ENCODE measurements around the gene RUFY4. TPM values are rescaled to one million over a fixed set of nuclear protein-coding genes. Genes with fewer than 3 reads are reported as not detected.
"Not testable (repeated sequence)": the region's sequence is repeated elsewhere in the genome, so short reads cannot be mapped to it uniquely, and the experiment has no call there.

Gene RUFY4
- total RNA-seq, 1 experiment from 2014 or later: 0.21 TPM

GRCh38 chr2:218097975-218098374, 28.9 kb downstream of the RUFY4 start:
- CTCF ChIA-PET: no interaction called here

GRCh38 chr2:218108834-218109233, 39.8 kb downstream of the RUFY4 start:
- BruUV-seq (replicated peaks); DNase-seq; H3K27ac Mint-ChIP-seq (ENCODE audit: unreplicated experiment); H3K36me3 Mint-ChIP-seq (ENCODE audit: insufficient read depth, unreplicated experiment); H3K9me3 Mint-ChIP-seq (ENCODE audit: low read depth, unreplicated experiment); intact Hi-C loops (cut with micrococcal nuclease; ENCODE audit: unreplicated experiment); H3K4me3 Mint-ChIP-seq (ENCODE audit: low read depth, unreplicated experiment): not testable (repeated sequence)
- CTCF ChIA-PET: interaction anchor here (0.7 kb wide), 1 partner anchor 28 kb away, joined by 3 read pairs; no protein-coding TSS in a partner anchor
- Mint-ChIP-seq H3K27me3 (ENCODE audit: unreplicated experiment) (peaks cover 61% of the 10 kb centered on the region), H3K4me1 (ENCODE audit: low read depth, unreplicated experiment) (peaks cover 11% of the 10 kb centered on the region)

More at GRCh38 chr2:218097975-218098374, 28.9 kb downstream of the RUFY4 start:
- BruUV-seq (replicated peaks): no TSS peak
- H3K9me3 Mint-ChIP-seq (ENCODE audit: low read depth, unreplicated experiment): peaks cover 8% of the 10 kb centered on the region
- DNase-seq: no peak
- H3K4me3 Mint-ChIP-seq (ENCODE audit: low read depth, unreplicated experiment): no peak overlapping the region
- peaks cover 13% of the 10 kb centered on the region for H3K4me1 Mint-ChIP-seq (ENCODE audit: low read depth, unreplicated experiment)
- no peak overlapping the region for H3K27ac Mint-ChIP-seq (ENCODE audit: unreplicated experiment)
- intact Hi-C loops (cut with micrococcal nuclease; ENCODE audit: unreplicated experiment): no loop called here
- TF ChIP-seq CTCF (IDR thresholded peaks at IDR 0.05; ENCODE audit: unreplicated experiment): no peak
- no peaks in the 10 kb centered on the region for H3K36me3 Mint-ChIP-seq (ENCODE audit: insufficient read depth, unreplicated experiment)
- peaks cover 33% of the 10 kb centered on the region for H3K27me3 Mint-ChIP-seq (ENCODE audit: unreplicated experiment)

- H3K27me3 Mint-ChIP-seq (ENCODE audit: unreplicated experiment): peaks cover 75% of the 10 kb centered on the region
- CTCF ChIA-PET; H3K4me1 Mint-ChIP-seq (ENCODE audit: low read depth, unreplicated experiment); H3K36me3 Mint-ChIP-seq (ENCODE audit: insufficient read depth, unreplicated experiment); H3K4me3 Mint-ChIP-seq (ENCODE audit: low read depth, unreplicated experiment); DNase-seq; intact Hi-C loops (cut with micrococcal nuclease; ENCODE audit: unreplicated experiment); H3K27ac Mint-ChIP-seq (ENCODE audit: unreplicated experiment); H3K9me3 Mint-ChIP-seq (ENCODE audit: low read depth, unreplicated experiment); BruUV-seq (replicated peaks): not testable (repeated sequence)
These were observed 52.7 kb downstream of the RUFY4 start for GRCh38 chr2:218121789-218122188.

- peaks cover 75% of the 10 kb centered on the region for H3K27me3 Mint-ChIP-seq (ENCODE audit: unreplicated experiment)
- CTCF ChIA-PET; intact Hi-C loops (cut with micrococcal nuclease; ENCODE audit: unreplicated experiment); H3K4me3 Mint-ChIP-seq (ENCODE audit: low read depth, unreplicated experiment); H3K27ac Mint-ChIP-seq (ENCODE audit: unreplicated experiment); H3K36me3 Mint-ChIP-seq (ENCODE audit: insufficient read depth, unreplicated experiment); BruUV-seq (replicated peaks); H3K9me3 Mint-ChIP-seq (ENCODE audit: low read depth, unreplicated experiment); H3K4me1 Mint-ChIP-seq (ENCODE audit: low read depth, unreplicated experiment); DNase-seq: not testable (repeated sequence)
These were observed 53.2 kb downstream of the RUFY4 start for GRCh38 chr2:218122286-218122685.

GRCh38 chr2:218123986-218124385, 54.9 kb downstream of the RUFY4 start:
- CTCF ChIA-PET: no interaction called here
- H3K27ac Mint-ChIP-seq (ENCODE audit: unreplicated experiment): no peak overlapping the region
- H3K4me3 Mint-ChIP-seq (ENCODE audit: low read depth, unreplicated experiment): no peak overlapping the region

More at GRCh38 chr2:218123986-218124385, 54.9 kb downstream of the RUFY4 start:
- Mint-ChIP-seq H3K36me3 (ENCODE audit: insufficient read depth, unreplicated experiment) (no peaks in the 10 kb centered on the region), H3K4me1 (ENCODE audit: low read depth, unreplicated experiment) (no peaks in the 10 kb centered on the region), H3K9me3 (ENCODE audit: low read depth, unreplicated experiment) (peaks cover 2% of the 10 kb centered on the region), H3K27me3 (ENCODE audit: unreplicated experiment) (peaks cover 80% of the 10 kb centered on the region)
- intact Hi-C loops (cut with micrococcal nuclease; ENCODE audit: unreplicated experiment): no loop called here
- no TSS peak for BruUV-seq (replicated peaks)
- no peak for TF ChIP-seq CTCF (IDR thresholded peaks at IDR 0.05; ENCODE audit: unreplicated experiment)
- no peak for DNase-seq
